Measurements from ENCODE around the gene DIAPH2.

- TF ChIP-seq CTCF (IDR thresholded peaks at IDR 0.05) (no peak), POLR2AphosphoS5 (IDR thresholded peaks at IDR 0.05) (no peak), POLR2A (IDR thresholded peaks at IDR 0.05) (no peak), EP300 (IDR thresholded peaks at IDR 0.05; ENCODE audit: low read depth) (no peak)
These were observed 879.9 kb downstream of the DIAPH2 start for GRCh38 chrX:97564496-97564895.
